Smooth muscle cell of the brain vasculature (primary cell): ENCODE measurements around the gene ELF5.
A peak's percentile ranks its signal among the peaks of the same experiment; 100 is the strongest.

ENCODE experiments used
- DNase-seq: peaks from one replicate; pipeline ENCODE4 v3.0.0-alpha.2; 2012; ENCODE audit warnings: low read depth, low spot score

Gene ELF5

DNA sequence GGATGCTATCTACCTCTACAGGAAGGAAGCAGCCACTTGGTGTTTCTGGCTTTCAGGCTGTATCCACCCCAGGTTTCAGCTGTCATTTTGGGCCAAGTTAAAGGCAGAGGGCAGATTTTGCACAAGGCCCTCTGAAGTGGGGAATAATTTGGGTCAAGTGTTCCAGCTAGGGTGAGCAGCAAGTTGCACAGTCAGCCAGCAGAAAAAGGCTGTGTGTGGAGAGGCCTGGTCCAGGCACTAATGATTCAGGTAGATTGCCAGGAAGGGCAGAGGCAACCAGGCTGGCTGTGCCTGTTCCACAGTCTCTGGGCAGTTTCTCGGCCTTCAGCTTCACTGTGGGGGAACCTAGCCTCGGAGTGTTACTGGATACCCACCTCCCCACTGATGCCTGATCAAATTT lies 8.6 kb upstream of the ELF5 start:
- DNase-seq = no peak

DNA sequence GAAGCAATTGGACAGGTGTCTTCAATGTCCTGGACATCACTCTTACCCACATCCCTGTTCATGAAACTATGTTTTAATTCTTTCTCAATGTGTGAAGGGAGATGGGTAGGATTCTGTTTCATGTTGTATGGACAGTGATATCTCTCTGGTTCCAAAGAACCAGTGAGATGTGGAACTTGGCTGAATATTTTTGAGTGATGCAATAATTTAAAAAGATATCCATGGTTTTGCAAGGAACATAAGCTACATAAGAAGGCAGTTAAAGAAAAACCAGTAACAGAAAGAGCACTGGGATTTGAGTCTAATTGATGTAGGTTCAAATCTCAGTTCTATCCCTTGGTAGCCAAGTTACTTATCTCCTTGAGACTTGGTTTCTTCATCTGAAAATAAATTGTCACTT lies 7.7 kb upstream of the ELF5 start:
- DNase-seq = no peak

DNA sequence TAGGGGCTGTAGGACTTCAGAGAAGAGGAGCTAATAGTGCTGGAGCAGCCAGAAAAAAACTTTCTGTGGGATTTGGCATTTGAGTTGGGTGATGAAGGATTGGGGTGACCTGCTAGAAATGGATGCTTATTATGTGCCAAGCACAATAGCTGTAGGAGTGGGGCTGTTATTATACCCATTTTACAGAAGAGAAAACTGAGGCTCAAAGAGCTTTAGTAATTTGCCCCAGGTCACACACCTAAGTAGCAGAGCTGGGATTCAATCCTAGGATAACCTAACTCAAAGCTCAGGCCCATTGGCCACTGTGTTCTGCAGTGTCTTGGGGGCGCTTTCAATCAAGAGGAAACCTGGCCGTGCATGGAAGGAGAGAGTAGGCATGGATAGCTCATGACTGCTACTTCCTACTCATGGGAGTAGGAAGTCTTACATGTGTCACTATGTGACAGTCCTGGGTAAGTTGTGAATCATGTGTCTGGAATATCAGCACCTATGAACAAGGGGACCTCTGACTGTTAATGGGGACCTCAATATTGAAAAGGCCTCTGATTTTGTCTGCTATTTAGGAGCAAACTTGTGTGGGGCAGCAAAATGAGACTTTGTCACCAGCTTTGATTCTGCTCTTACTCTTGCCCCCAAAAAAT lies 6.1 kb upstream of the ELF5 start:
- DNase-seq = no peak

DNA sequence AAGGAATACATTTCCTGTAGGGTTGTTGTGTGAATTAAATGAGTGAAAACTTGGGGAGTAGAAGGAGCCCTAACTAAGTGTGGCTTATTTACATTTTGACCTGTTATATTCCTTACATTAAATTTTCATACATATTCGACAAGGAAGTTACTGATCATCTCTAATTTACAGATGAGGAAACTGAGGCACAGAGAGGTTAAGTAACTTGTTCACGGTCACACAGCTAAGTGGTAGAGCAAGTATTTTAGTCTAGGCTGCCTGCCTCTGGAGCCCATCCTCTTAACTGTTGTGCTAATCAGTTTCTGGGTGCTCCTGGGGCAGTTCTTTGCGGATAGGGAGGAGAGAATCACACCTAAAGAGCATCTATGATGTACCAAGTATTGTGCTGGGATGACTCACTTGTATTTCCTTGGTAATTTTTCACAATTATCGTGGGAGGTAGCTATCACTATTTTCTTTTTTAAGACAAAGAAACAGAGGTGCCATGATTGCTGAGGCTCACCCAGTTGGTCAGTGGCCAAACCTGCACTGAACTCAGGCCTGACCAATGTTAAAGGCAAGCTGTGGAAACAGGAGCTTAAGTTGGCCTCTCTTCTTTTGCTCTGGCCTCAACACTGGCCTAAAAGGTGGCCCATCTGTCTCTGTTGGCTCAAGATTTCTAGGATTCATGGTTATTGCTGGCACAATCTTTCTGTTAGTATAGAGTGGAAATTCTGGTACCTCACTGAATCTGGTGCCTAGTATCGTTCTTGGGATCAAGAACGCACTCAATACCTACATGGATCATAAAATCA lies 2.9 kb upstream of the ELF5 start:
- DNase-seq = no peak

DNA sequence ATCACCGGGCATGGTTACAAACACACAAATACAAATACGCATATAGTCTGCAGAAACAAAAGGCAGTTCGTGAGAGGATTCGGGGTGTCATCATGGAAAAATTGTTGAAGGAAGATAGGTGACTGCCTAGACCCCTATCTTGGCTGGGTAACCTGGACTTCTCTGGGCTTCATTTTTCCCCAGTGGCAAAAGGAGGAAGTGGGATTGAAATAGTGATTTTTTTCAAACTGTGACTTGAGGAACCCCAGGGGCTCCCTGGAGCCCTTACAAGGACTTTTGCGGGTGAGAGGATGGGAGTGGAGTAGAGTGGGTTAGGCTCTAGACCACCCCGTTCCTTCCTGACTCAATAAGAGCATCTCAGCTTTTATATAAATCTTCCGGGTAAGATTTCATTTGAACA lies 1.0 kb upstream of the ELF5 start:
- no peak for DNase-seq

DNA sequence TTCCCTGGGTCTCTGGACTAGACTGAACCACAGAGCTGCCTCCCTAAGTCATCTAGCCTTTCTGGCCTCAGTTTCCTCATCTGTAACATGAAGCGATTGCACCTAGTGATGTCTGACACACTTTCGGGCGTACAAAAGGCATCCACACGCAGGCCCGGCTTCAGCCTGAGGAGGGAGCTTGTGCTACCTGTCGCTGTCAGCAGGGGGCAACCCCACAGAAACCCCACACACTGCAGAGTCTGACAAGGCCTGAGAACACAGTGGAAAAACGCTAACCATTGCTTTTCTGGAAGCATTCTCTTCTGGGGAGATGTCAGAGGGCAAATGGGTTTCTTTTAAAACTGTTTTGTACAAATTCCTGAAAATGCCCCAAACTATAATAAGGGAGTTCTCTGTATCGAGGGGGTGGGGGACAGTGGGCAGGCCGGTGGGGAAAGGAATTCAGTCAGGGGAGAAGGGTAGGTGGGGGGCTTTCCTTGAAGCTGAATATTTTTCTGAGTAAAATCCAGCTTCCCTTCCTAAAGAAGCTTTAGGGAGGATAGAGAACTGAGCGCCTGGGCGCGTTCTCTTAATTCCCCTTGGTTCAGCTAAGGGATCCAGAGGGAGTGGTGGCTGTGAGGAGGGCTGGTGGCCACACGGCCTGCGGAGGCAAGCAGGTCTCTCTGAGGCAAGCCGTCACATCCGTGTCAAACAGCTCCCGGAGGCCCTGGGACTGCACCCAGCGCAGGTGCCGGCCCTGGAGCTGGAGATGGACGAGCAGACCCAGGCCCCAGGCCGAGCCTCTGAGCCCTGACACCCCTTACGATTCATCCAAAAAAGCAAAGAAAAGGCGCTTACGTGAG lies 533 bp downstream of the ELF5 start:
- no peak for DNase-seq

DNA sequence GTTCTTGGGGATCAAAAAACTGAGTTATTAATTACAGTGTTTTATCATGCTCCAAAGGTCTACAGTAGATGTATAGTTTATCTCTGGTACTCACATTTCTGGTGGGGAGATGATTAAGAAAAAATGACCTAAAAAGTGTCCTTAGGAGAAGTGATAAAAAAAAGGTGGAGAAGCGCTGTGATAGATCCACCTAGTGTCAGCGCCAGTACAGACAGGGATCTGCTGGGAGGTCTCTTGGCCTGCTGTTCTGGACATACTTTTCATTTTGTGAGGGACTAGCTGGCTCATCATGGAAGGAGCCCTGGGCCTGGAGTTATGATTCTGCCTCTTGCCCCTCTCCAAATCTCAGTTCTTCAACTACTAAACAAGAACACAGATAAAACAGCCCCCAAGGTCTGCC lies 2.9 kb downstream of the ELF5 start:
- DNase-seq = no peak

DNA sequence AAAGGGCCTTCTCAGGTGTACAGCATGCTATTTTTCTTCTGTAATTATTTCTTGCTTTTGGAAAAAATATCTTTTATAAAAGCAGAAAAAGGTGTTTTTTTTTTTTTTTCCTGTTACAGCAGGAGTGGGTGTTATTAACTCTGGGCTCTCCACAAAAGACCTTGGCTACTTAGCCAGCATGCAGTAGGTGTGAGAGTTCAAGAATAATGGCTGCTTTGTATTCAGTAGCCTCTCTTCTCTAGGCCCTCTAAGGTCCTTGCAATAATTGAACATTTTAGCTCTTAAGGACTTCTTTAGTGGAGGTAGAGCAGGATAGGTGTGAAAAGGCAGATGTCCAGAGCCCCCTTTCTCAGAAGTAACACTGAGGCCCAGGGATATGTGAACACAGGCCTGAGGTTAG lies 3.4 kb downstream of the ELF5 start:
- no peak for DNase-seq

DNA sequence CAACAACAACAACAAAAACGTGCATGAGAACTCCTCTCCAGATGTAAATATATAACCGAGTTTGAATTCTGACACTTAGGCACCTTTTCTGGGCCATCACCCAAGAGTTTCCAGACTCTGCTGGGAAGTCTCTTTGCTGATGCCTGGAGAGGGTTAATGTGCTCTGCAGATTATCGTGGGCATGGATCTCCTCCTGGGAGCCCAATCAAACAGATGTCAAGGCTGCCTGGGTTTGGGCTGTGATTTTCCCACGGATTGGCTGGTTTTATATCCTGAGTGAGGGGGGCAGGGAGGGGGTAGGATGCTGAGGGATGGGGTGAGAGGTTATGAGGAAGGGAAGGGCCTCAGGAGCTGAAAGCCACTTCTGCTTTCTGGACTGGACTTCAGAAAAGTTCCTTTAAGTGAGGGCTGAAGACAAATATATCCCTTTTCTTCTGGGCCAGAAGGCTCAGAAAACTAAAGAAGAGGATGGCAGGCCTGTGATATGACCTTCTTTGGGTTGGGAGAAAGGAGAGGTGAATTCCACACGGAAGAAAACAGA lies 4.2 kb downstream of the ELF5 start:
- no peak for DNase-seq

DNA sequence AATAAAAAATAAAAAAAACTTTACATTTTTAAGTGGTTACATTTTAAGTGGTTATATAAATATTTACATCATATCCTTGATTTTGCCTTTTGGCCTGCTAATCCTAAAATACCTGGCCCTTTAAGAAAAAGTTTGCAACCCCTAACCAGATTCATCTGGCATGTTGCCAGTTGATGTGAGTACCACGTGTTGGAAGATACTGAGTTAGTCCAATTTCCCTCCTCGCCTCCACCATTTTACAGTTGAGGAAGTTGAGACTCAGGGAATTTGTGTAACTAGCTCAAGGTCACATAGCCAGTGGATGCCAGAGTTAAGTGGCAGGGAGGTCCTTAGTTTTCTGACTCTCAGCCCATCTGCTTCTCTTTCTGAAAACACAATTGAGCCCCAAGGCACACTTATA lies 5.1 kb downstream of the ELF5 start:
- no peak for DNase-seq

DNA sequence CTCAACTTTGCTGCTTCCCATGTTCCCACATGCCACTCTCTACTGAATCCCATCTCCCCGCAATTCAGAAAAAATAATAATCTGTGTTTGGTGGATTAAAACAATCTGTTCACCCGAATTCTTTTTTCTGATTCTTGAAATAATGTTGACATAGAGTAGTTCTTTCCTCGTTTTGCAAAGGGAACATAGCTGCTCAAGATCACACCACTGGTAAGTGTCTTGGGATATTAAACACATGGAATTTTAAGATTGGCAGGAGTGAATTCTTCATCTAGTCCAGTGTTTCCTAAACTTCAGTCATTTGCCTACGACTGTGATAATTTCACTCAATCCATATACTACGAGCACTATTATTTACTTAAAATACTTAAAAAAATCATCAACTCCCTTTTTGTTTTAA lies 6.0 kb downstream of the ELF5 start:
- DNase-seq = no peak

DNA sequence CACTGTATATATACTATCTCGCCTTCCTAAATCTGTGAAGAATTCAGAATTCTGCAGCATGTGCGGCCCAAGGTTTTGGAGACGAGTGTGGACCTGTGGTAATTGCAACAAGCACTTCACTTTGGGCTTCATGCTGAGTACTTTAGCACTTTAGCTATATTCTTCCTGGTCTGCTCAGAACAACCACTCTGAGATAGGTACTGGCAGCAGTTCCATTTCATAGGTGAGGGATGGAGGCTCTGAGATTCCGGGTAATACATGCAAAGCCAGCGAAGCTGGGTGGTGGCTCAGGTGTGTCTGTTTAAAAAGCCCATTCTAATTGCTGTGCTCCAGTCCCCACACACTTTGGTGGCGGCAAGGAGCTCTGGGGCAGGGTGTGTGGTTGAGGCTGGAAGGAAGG lies 6.4 kb downstream of the ELF5 start:
- no peak for DNase-seq

DNA sequence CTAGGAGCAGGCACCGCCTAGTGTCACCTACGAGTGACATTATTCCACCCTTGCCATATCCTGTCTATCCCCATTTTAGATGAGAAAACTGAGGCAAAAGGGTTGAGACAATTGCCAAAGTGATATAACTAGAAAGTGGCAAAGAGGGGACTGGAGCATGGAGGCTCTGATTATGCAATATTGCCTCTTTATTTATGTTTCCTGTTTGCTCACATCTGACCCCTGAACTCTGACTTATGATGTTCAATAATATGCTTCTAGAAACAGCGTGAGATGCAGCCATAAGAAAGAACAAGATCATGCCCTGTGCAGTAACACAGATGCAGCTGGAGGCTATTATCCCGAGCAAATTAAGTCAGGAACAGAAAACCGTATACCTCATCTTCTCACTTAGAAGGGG lies 7.7 kb downstream of the ELF5 start:
- no peak for DNase-seq

DNA sequence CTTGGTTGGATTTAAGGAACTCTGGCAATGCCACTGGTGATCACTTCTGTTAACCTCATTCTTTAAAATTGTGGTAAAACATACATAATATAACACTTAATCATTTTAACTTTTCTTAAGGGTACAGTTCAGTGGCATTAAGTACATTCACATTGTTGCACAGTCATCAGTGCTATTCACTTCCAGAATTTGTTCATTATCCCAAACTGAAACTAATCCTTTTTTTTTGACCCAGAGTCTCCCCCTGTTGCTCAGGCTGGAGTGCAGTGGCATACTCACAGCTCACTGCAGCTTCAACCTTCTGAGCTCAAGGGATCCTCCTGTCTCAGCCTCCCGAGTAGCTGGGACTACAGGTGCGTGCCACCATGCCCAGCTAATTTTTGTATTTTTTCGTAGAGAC lies 10.6 kb downstream of the ELF5 start:
- no peak for DNase-seq

DNA sequence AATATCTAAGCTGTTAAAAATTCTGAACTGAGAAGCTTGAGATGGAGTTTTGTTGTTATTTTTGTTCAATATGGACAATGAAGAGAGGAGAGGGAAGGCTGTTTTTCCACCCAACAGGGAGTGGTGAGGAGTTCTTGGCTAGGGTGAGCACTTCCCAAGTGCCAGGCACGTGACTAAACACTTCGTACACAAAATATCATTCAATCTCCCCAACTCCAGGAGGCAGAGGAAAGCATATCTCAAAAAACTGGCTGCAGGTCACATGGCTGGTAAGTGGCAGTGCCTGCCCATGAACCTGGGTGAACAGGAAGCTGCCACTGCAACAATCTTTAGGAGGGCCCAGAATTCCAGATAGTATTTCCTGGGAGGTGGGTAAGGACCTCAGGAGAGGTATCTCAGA lies 11.6 kb downstream of the ELF5 start:
- no peak for DNase-seq

DNA sequence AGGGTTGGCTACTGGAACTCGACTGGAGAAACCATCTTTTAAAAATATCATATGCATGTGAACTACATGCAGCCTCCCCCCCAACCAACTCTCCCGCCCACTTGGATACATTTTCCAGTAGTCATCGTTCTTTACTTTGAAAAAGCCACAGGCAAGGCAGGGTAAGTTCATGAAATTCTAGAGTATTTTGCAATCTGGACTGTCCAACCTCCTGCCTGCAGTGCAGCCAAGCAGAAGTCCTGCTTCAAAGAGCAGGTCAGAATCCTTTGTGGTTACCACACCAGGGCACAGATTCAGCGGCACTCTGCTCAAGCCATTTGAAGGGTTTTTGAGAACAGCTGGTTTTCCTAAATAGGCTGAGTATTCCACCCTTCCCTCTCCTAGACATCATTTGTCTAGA lies 12.1 kb downstream of the ELF5 start:
- DNase-seq = peak; percentile 84

DNA sequence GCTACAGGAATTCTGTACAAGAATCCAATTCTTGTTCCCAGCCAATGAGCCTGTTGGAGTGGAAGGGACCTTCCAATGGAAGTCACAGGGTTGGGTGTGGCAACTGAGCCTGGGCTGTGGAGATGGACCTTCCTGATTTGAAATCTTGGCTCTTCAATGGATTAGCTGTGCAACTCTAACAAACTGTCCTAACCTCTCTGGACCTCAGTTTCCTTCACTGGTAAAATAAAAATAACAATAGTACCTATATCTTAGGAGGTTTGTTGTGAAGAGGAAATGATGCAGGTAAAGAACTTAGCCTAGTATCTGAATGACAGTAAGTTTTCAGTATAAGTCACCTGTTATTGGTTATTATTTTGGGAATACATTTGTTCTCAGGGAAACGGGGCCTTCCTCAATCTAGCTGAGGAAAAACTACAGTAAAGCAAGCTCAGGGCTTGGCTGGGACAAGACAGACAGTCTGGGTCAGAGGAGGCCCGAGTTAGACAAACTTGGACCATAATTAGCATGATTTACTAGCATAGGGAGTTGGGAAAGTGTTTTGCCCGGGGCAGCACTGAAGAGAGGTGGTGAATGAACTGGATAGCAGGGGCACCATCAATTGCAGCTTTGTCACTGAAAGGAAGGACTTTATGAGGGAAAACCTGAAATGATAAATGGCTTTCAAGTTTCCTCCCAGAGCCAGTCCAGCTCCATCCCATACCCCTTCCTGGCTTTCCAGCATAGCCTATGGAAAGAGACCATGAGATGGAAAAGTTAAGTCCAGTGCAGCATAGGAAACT lies 13.7 kb downstream of the ELF5 start:
- no peak for DNase-seq

DNA sequence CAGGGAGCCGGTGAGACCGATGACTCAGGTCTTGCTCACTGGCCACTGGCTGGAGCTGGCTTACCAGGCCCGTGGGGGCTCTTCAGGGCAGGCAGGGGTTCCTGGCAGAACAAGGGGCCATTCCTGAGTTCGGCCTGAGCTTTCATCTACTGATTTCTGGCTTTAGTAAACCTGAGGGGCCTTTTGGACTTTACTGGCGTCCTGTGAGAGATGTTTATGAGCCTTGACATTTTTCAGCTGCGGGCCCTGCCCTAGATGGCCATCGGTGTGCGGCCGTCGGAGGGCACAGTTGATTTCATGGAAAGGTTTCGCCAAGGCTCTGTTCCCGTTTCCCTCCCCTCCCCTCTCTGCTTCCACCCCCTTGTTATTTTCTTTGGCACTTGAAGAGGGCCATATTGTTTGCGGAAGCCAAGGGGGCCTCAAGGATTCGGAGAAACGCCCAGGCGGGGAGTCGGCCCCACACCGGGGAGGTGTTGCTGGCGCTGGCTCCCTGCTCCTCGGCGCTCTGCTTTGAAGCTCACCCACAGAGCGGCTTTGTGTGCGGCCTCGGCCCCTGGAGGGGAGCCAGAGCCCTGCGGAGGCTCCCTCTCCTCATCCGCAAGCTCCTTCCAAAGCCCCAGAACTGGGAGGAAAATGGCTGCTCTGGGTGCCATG lies 17.7 kb downstream of the ELF5 start:
- DNase-seq = peak; percentile 83

DNA sequence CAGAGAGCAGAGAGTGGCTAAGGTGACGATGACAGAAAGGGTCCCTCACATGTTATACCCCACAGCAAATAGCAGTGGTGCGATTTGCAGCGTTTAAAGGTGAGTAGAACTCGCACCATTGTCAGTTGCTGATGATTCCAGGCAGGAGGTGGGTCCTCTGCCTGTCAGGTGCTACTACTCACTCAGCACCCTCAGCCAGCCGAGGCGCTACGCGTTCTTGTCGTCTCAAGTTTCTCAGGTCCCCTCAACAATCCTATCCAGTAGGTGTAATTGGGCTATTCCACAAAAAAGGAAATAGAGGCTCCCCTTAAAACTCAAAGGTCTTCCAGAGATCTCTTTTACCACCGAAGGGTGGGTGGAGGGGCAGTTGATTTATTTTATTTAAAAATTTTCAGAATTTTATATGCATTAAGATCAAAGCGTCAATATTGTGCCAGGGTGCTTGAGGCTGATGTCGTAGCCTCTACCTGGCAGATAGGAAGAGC lies 18.3 kb downstream of the ELF5 start:
- DNase-seq = no peak

DNA sequence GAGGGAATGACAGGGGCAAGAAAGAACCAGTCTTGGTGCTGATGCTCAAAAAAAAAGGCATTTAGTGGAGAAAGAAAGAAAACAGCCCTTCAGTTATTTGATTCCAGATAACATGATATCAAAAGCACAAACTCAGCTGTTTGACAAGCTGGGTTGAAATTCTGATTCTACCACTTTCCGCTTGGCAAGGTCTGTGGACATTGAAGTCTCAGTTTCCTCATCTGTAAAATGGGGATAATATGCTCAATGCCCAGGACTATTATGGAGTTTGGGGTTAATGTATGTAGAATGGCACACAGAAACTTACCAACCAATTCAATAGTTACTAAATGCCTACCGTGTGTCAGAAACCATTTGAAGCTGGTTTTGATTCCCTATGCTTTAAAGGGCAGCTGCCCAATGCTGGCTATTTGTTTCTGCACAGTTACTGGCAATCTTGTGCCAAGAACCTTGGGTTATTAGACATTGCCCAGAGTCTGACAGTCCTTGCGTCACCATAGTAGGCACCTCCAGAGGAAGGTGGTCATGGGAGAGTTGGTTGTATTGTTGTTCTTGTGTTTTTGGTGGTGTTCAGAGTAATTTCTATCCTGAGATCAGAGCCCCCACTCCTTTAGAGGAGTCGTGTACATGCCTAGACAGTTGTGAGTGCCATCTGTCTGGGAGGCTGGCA lies 19.5 kb downstream of the ELF5 start:
- no peak for DNase-seq
